ENCODE measurements around the gene NFS1. TPM values are rescaled to one million over a fixed set of nuclear protein-coding genes. Genes with fewer than 3 reads are reported as not detected.
"Not testable (repeated sequence)": the region's sequence is repeated elsewhere in the genome, so short reads cannot be mapped to it uniquely, and the experiment has no call there.

Gene NFS1
- total RNA-seq, 2 donors from 2014 or later, result 17.0 to 30.9 TPM

GRCh38 chr20:35718972-35719635 is 20.0 kb upstream of the NFS1 start:
- peaks cover 79% of the 10 kb centered on the region for H3K36me3 Mint-ChIP-seq (ENCODE audit: low read depth)
- no peaks in the 10 kb centered on the region for H3K9me3 Mint-ChIP-seq
- H3K27me3 Mint-ChIP-seq (ENCODE audit: insufficient read depth), result no peaks in the 10 kb centered on the region
- Histone ChIP-seq H3K27me3 (ENCODE audit: control insufficient read depth, insufficient read depth, low read length, poor library complexity, severe bottlenecking) (no peaks in the 10 kb centered on the region), H3K4me3 (ENCODE audit: low read length) (no peak overlapping the region), H3K9me3 (ENCODE audit: control insufficient read depth, low read length) (no peaks in the 10 kb centered on the region), H3K36me3 (ENCODE audit: control insufficient read depth, insufficient read depth, low read length) (peaks cover 98% of the 10 kb centered on the region), H3K9ac (ENCODE audit: extremely low read depth, low read length, poor library complexity, severe bottlenecking) (no peak overlapping the region), H3K4me1 (ENCODE audit: control insufficient read depth, insufficient read depth, low read length) (no peaks in the 10 kb centered on the region), H3K27ac (ENCODE audit: low read depth, low read length) (no peak overlapping the region)
- H3K4me3 Mint-ChIP-seq, result no peak overlapping the region
- H3K4me1 Mint-ChIP-seq, result no peaks in the 10 kb centered on the region
- H3K27ac Mint-ChIP-seq, result peak overlapping the region; percentile 66
- TF ChIP-seq CTCF (conservative IDR thresholded peaks at IDR 0.05), result no peak
- WGBS, 2 experiments (ENCODE audit: insufficient coverage in 1 of 2, insufficient read length in 1 of 2), result 96 to 99% methylated on average over 10 to 12 of the region's 12 CpGs
- peak; percentile 54 for DNase-seq

- not testable (repeated sequence) for H3K9me3 ChIP-seq (ENCODE audit: control insufficient read depth, low read length); H3K27me3 ChIP-seq (ENCODE audit: control insufficient read depth, insufficient read depth, low read length, poor library complexity, severe bottlenecking); H3K4me3 ChIP-seq (ENCODE audit: low read length); H3K27ac ChIP-seq (ENCODE audit: low read depth, low read length); H3K4me3 Mint-ChIP-seq; H3K4me1 ChIP-seq (ENCODE audit: control insufficient read depth, insufficient read depth, low read length); H3K9ac ChIP-seq (ENCODE audit: extremely low read depth, low read length, poor library complexity, severe bottlenecking); H3K9me3 Mint-ChIP-seq; H3K4me1 Mint-ChIP-seq; H3K27me3 Mint-ChIP-seq (ENCODE audit: insufficient read depth)
- peaks cover 78% of the 10 kb centered on the region for H3K36me3 Mint-ChIP-seq (ENCODE audit: low read depth)
- H3K36me3 ChIP-seq (ENCODE audit: control insufficient read depth, insufficient read depth, low read length), result peaks cover 98% of the 10 kb centered on the region
- DNase-seq, result peak; percentile 43
- H3K27ac Mint-ChIP-seq, result peak overlapping the region; percentile 6
- WGBS, 2 experiments (ENCODE audit: insufficient coverage in 1 of 2, insufficient read length in 1 of 2), result 88 to 98% methylated on average over 6 to 8 of the region's 8 CpGs
These were observed 19.2 kb upstream of the NFS1 start for GRCh38 chr20:35718321-35718720.

- H3K27me3 Mint-ChIP-seq (ENCODE audit: insufficient read depth), result no peaks in the 10 kb centered on the region
- no peaks in the 10 kb centered on the region for H3K4me1 Mint-ChIP-seq
- H3K4me3 ChIP-seq (ENCODE audit: low read length), result no peak overlapping the region
- H3K4me1 ChIP-seq (ENCODE audit: control insufficient read depth, insufficient read depth, low read length), result no peaks in the 10 kb centered on the region
- 95 to 100% methylated on average over 3 to 4 of the region's 4 CpGs for WGBS, 2 experiments (ENCODE audit: insufficient coverage in 1 of 2, insufficient read length in 1 of 2)
- no peaks in the 10 kb centered on the region for H3K9me3 Mint-ChIP-seq
- H3K27ac Mint-ChIP-seq, result no peak overlapping the region
- no peak for TF ChIP-seq CTCF (conservative IDR thresholded peaks at IDR 0.05)
- H3K36me3 ChIP-seq (ENCODE audit: control insufficient read depth, insufficient read depth, low read length), result peaks cover 97% of the 10 kb centered on the region
- H3K27me3 ChIP-seq (ENCODE audit: control insufficient read depth, insufficient read depth, low read length, poor library complexity, severe bottlenecking), result no peaks in the 10 kb centered on the region
- no peaks in the 10 kb centered on the region for H3K9me3 ChIP-seq (ENCODE audit: control insufficient read depth, low read length)
- no peak overlapping the region for H3K27ac ChIP-seq (ENCODE audit: low read depth, low read length)
- peaks cover 73% of the 10 kb centered on the region for H3K36me3 Mint-ChIP-seq (ENCODE audit: low read depth)
- H3K9ac ChIP-seq (ENCODE audit: extremely low read depth, low read length, poor library complexity, severe bottlenecking), result no peak overlapping the region
- H3K4me3 Mint-ChIP-seq, result no peak overlapping the region
- no peak for DNase-seq
These were observed 17.2 kb upstream of the NFS1 start for GRCh38 chr20:35716330-35716729.

GRCh38 chr20:35715652-35716051 is 16.5 kb upstream of the NFS1 start:
- no peaks in the 10 kb centered on the region for H3K4me1 ChIP-seq (ENCODE audit: control insufficient read depth, insufficient read depth, low read length)
- 100% methylated on average over 1 to 2 of the region's 2 CpGs for WGBS, 2 experiments (ENCODE audit: insufficient coverage in 1 of 2, insufficient read length in 1 of 2)
- H3K4me3 Mint-ChIP-seq, result no peak overlapping the region
- H3K9me3 Mint-ChIP-seq, result no peaks in the 10 kb centered on the region
- no peaks in the 10 kb centered on the region for H3K9me3 ChIP-seq (ENCODE audit: control insufficient read depth, low read length)
- no peak overlapping the region for H3K4me3 ChIP-seq (ENCODE audit: low read length)
- H3K27ac ChIP-seq (ENCODE audit: low read depth, low read length), result no peak overlapping the region
- no peaks in the 10 kb centered on the region for H3K27me3 Mint-ChIP-seq (ENCODE audit: insufficient read depth)
- no peak overlapping the region for H3K9ac ChIP-seq (ENCODE audit: extremely low read depth, low read length, poor library complexity, severe bottlenecking)
- H3K36me3 Mint-ChIP-seq (ENCODE audit: low read depth), result peaks cover 75% of the 10 kb centered on the region
- H3K27ac Mint-ChIP-seq, result no peak overlapping the region
- DNase-seq, result no peak
- peaks cover 97% of the 10 kb centered on the region for H3K36me3 ChIP-seq (ENCODE audit: control insufficient read depth, insufficient read depth, low read length)
- H3K27me3 ChIP-seq (ENCODE audit: control insufficient read depth, insufficient read depth, low read length, poor library complexity, severe bottlenecking), result no peaks in the 10 kb centered on the region
- TF ChIP-seq CTCF (conservative IDR thresholded peaks at IDR 0.05), result no peak
- no peaks in the 10 kb centered on the region for H3K4me1 Mint-ChIP-seq

Measured in endodermal cell (in vitro differentiated cells).